GM12874 (cell line): ENCODE measurements around the gene CNTN5.

ENCODE experiments used
- CTCF ChIP-seq: IDR thresholded peaks from 2 replicates; pipeline ENCODE4 v1.5.1; 2011; ENCODE audit warnings: low read depth, mild to moderate bottlenecking, control low read depth, low read length, moderate library complexity; ENCODE audit not compliant: insufficient read depth

CNTN5 gene

GRCh38 chr11:99452075-99452474, 431.3 kb downstream of the CNTN5 start:
- no peak for TF ChIP-seq CTCF

- no peak for TF ChIP-seq CTCF
Observed at GRCh38 chr11:99461913-99462312, 441.2 kb downstream of the CNTN5 start.

- TF ChIP-seq CTCF: no peak
Observed at GRCh38 chr11:99464985-99465384, 444.2 kb downstream of the CNTN5 start.

GRCh38 chr11:99489581-99489980, 468.8 kb downstream of the CNTN5 start:
- TF ChIP-seq CTCF: no peak

- TF ChIP-seq CTCF: no peak
Observed at GRCh38 chr11:99494065-99494464, 473.3 kb downstream of the CNTN5 start.

- TF ChIP-seq CTCF: no peak
Observed at GRCh38 chr11:99501655-99502054, 480.9 kb downstream of the CNTN5 start.

- TF ChIP-seq CTCF: no peak
Observed at GRCh38 chr11:99505316-99505715, 484.6 kb downstream of the CNTN5 start.

GRCh38 chr11:99505831-99506230, 485.1 kb downstream of the CNTN5 start:
- no peak for TF ChIP-seq CTCF
